ENCODE data around the gene SPTBN4.
A peak's percentile ranks its signal among the peaks of the same experiment; 100 is the strongest.
"Not testable (repeated sequence)": the region's sequence is repeated elsewhere in the genome, so short reads cannot be mapped to it uniquely, and the experiment has no call there.

The SPTBN4 gene

DNA sequence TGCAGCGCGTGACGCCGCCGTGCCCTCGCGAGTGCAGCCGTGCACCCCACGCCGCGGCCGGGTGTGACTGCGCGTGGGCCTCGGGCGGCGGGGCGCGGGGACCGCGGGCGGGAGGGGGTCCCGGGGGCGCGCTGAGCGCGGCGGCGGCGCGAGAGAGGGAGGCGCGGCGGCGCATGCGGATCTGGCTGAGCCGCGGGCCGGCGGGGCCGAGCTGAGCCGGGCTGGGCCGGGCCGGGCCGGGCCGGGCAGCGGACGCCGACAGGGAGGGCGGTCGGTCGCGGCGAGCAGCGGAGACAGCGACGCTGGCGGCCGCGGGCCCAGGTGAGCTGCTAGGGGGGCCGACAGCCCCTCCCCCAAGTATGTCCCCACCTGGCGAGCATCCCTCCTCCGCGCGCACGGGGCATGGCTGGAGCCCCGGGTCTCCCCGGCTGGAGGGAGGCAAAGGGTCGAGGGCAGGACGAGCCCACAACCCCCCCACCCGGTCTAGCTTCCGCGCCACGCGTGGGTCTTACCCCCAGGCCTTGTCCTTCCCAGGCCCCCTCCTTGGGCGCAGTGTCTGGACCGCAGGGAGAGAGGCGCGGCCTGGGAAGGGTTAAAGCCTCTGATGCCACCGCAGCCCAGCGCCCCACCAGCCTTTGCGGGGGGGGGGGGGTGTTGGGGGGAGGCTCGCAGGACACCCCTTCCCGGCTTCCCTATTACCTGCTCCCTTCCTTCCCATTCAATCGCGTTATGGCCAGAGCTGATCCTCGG lies at the start of gene SPTBN4:
Gene SPTBN4 (plus strand): TSS at position 17 of the 750 bp plus-strand sequence. CDS start 5,621 bp downstream, outside the sequence.
- no peak for DNase-seq (ENCODE audit: low read depth)

- no peak for DNase-seq (ENCODE audit: low read depth)
These were observed 49.2 kb upstream of the SPTBN4 start for GRCh38 chr19:40417643-40417981.

GRCh38 chr19:40418040-40418439 lies 48.8 kb upstream of the SPTBN4 start:
- DNase-seq (ENCODE audit: low read depth) = no peak

- DNase-seq (ENCODE audit: low read depth) = no peak
These were observed 47.7 kb upstream of the SPTBN4 start for GRCh38 chr19:40419066-40419612.

GRCh38 chr19:40419780-40420179 lies 47.0 kb upstream of the SPTBN4 start:
- no peak for DNase-seq (ENCODE audit: low read depth)

- no peak for DNase-seq (ENCODE audit: low read depth)
These were observed 46.4 kb upstream of the SPTBN4 start for GRCh38 chr19:40420451-40420765.

DNA sequence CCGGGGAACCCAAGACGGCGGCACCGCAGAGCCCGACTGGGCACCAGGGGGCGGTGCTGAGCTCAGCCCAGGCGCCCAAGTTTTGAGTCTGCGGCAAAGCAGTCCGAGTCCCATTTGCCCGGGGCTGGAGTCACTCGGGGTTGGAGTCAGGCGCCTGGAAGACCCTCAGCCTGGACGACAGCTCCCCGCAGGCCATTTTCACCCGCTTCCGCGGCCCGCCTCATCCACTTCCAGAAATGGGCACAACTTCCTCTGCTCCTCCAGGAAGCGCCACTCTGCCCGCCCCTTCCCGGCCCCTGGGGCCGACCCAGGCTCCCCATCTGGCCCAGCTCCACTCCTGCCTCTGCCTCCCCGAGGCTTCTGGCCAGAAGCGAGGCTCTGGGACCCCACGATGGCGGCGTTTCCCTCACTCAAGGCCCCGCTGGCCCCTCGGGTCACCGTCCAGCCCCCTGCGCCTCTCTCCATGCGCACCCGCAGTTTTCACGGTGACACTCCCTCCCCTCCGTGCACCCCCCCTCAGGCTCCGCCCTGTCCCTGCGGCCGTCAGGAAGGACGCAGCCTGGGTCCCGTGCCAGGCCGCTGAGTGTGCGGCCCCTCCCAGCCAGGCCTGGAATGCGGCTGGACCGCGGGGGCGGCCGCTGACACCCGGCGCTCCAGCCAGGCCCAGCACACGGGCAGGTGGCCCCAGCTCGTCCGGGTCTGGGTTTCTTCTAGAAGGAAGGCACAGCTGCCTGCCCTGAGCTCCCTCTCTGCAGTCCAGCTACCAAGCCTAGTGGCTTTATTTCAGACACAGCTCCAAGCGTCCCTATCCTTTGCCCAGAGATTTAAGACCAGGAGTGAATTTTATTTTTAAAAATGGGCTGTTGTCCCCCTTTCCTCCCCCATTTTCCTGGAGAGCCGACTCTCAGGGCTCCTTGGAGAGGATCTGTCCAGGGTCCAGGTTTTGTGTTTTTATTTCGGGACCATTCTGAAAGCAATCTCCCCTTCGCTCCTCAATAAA lies 45.7 kb upstream of the SPTBN4 start:
- DNase-seq (ENCODE audit: low read depth) = peak; percentile 64

DNA sequence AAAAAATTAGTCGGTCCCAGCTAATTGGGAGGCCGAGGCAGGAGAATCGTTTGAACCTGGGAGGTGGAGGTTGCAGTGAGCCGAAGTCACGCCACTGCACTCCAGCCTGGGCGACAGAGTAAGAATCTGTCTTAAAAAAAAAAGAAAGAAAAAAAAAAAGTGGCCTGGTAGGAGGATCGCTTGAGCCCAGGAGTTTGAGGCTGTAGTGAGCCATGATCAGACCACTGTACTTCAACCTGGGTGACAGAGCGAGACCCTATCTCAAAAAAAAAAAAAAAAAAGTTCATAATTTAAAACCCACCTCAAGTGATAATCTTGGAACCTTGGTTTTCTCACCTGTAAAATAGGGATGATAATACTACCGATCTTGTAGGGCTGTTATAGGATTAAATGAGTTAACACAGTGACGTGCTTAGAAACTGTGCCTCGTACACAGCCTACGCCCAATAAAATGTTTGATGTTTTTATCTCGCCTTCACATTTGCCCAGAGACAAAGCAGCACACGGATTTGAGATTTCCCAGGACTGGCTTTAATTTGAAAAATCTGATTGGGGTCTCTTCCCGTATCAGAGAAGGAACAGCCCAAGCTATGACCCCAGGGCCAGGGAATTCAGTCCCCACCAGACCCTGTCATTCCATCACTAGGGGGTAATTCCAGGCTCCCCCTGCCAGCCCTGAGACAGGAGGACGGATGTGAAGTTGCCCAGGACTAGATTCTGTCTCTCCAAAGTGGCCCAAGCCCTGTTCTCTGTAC lies 44.6 kb upstream of the SPTBN4 start:
- no peak for DNase-seq (ENCODE audit: low read depth)

DNA sequence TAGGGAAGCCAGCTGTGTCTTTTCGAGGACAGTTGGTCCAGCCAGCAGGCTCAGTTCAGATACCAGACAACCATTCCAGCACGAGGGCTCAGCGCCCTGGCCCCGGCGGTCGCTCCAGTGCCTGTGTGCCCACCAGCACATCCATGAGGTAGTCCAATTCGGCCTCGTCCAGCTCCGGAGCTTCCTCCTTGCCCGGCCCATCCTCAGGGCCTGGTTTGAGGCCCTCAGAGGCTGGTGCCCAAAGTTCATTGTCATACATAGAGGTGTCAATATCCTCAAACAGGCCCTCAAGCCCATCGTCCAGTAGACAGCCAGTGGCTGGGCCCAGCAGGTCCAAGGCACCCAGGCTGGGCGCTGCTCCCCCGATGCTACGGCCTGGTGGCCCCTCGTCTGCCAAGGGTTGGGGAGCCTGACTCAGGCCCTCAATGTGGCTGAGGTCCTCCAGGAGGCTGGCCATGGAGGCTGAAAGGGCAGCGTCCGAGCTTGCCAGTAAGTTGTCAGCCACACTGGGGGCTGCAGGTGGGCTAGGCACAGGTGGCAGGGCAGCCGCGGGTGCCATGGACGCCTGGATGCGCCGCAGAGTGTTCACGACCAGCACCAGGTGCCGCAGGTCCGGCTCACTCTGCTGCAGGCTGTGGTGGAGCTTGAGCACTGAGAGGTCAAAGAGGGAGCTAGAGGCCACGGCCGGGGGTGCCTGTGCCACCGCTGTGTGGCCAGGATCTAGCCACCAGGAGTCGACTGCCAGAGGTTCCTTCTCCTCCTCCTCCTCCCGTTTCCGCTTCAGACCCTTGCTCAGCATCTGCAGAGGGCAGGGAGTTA lies 43.8 kb upstream of the SPTBN4 start:
- no peak for DNase-seq (ENCODE audit: low read depth)

DNA sequence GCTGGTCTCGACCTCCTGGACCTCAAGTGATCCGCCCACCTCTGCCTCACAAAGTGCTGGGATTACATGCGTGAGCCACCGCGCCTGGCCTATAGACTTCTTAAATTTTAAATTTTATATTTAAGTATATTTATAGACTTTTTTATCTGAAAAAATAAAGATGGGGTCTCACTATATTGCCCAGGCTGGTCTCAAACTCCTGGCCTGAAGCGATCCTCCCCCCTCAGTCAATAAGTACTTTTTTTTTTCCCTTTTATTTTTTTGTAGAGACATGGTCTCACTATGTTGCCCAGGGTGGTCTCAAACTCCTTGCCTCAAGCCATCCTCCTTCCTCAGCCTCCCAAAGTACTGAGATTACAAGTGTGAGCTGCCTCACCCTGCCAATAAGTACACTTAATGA lies 42.9 kb upstream of the SPTBN4 start:
- DNase-seq (ENCODE audit: low read depth) = no peak

- DNase-seq (ENCODE audit: low read depth) = no peak
These were observed 42.0 kb upstream of the SPTBN4 start for GRCh38 chr19:40424637-40425449.

- peak; percentile 90 for DNase-seq (ENCODE audit: low read depth)
These were observed 41.1 kb upstream of the SPTBN4 start, which contains the start of gene SERTAD1 for GRCh38 chr19:40425450-40426287. TSS of gene SERTAD1 (minus strand) at chr19:40425992. CDS start at chr19:40423546, 2,446 bp downstream.

- DNase-seq (ENCODE audit: low read depth) = not testable (repeated sequence)
These were observed 38.6 kb upstream of the SPTBN4 start for GRCh38 chr19:40428197-40428596.

GRCh38 chr19:40430242-40430641 lies 36.6 kb upstream of the SPTBN4 start:
- DNase-seq (ENCODE audit: low read depth) = not testable (repeated sequence)

- no peak for DNase-seq (ENCODE audit: low read depth)
These were observed 35.1 kb upstream of the SPTBN4 start for GRCh38 chr19:40431698-40432097.

DNA sequence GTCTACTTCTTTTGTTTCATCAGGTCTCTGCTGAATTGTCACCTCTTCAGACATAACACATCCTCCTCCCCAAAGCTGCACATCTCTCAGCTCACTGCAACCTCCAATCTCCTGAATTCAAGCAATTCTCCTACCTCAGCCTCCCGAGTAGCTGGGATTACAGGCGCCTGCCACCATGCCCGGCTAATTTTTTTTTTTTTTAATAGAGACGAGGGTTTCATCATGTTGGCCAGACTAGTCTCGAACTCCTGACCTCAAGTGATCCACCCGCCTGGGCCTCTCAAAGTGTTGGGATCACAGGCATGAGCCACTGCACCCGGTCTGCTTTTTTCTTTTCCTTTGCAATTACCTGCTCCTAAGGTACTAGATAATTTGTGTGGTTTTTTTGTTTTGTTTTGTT lies 34.0 kb upstream of the SPTBN4 start:
- not testable (repeated sequence) for DNase-seq (ENCODE audit: low read depth)

GRCh38 chr19:40433391-40434216 lies 33.2 kb upstream of the SPTBN4 start:
- DNase-seq (ENCODE audit: low read depth) = peak; percentile 61

DNA sequence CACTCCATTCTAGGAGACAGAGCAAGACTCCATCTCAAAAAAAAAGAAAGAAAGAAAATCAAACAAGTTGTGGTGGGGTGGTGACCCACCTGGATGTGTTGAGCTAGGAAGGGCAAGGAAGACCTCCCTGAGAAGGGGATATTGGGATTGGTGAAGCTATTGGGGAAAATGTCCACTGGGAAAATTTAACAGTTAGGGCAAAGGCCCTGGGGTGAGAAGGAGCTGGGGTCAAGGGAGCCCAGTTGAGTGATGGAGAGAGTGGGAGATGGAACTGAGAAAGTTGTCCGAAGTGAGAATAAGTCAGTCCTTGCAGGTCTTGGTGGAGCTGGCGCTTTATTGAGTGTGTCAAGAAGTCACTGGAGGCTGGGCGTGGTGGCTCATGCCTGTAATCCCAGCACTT lies 28.5 kb upstream of the SPTBN4 start:
- DNase-seq (ENCODE audit: low read depth) = no peak
